HepG2 (cell line): ENCODE results near the gene CPXM1. TPM values are rescaled to one million over a fixed set of nuclear protein-coding genes. Genes with fewer than 3 reads are reported as not detected.
A peak's percentile ranks its signal among the peaks of the same experiment; 100 is the strongest.

Source experiments
- EZH2 ChIP-seq: conservative IDR thresholded peaks from 2 replicates; pipeline ENCODE4 v1.6.1; 2012; ENCODE audit warnings: mild to moderate bottlenecking, low read depth, low read length, moderate library complexity
- NONO ChIP-seq, 2 experiments: fragments of 450-650 bp in 1 of 2; sonication (generic) in 1 of 2; formaldehyde crosslinking in 1 of 2; IDR thresholded peaks in 1 of 2; conservative IDR thresholded peaks in 1 of 2; 2 replicates each; pipeline versions ENCODE4 v1.6.1 to v1.8.0; 2017 to 2022; ENCODE audit warnings: mild to moderate bottlenecking in 1 of 2, missing genetic modification reagents in 1 of 2, moderate library complexity in 1 of 2
- RELA ChIP-seq: sonication (generic); formaldehyde crosslinking; IDR thresholded peaks from 2 replicates; pipeline ENCODE4 v1.4.0; 2020; ENCODE audit warnings: missing genetic modification reagents
- SNAI1 ChIP-seq: sonication (generic); formaldehyde crosslinking; IDR thresholded peaks from 2 replicates; pipeline ENCODE4 v1.5.0; 2020; ENCODE audit warnings: mild to moderate bottlenecking, missing genetic modification reagents, borderline replicate concordance
- XBP1 ChIP-seq: sonication (generic); formaldehyde crosslinking; IDR thresholded peaks from 2 replicates; pipeline ENCODE4 v1.5.0; 2020; ENCODE audit warnings: missing genetic modification reagents
- ZNF557 ChIP-seq: sonication (generic); formaldehyde crosslinking; IDR thresholded peaks from 2 replicates; pipeline ENCODE4 v1.4.0; 2020; ENCODE audit warnings: missing genetic modification reagents
- ZNF644 ChIP-seq: IDR thresholded peaks from 2 replicates; pipeline ENCODE4 v1.6.1; 2016; ENCODE audit warnings: low read depth
- ZSCAN29 ChIP-seq: sonication (generic); formaldehyde crosslinking; conservative IDR thresholded peaks from 2 replicates; pipeline ENCODE4 v1.4.0; 2020; ENCODE audit warnings: mild to moderate bottlenecking, missing genetic modification reagents
- polyA plus RNA-seq, 8 experiments: library from polyadenylated mRNA; depleted of rRNA in 3 of 8; stranded (reverse) in 7 of 8; unstranded in 1 of 8; fragments of >200 nt; fragmentation: Illumina TruSeq in 4 of 8; extraction: Trizol in 4 of 8; gene quantifications; 2 replicates each; pipeline versions ENCODE4 v1.2.1 to v1.2.3, GENCODE V29; 2011 to 2016; ENCODE audit warnings: low read depth in 4 of 8, missing spikeins in 1 of 8, mixed read lengths in 1 of 8; ENCODE audit not compliant: insufficient read depth in 1 of 8
- total RNA-seq, 5 experiments: library from RNA; depleted of rRNA; stranded (reverse); fragments of >200 nt; fragmentation: Illumina TruSeq; extraction: Trizol; gene quantifications; 2 replicates each; pipeline ENCODE4 v1.2.3, GENCODE V29; 2016; ENCODE audit warnings: low read depth in 1 of 5
- TF ChIP-seq, protein P1 (sequence below): sonication (generic); formaldehyde crosslinking; IDR thresholded peaks from 2 replicates; pipeline ENCODE4 v1.5.0; 2020; ENCODE audit warnings: missing genetic modification reagents
- TF ChIP-seq, protein P2 (sequence below): IDR thresholded peaks from 2 replicates; pipeline ENCODE4 v1.6.1; 2018; ENCODE audit warnings: missing genetic modification reagents, mild to moderate bottlenecking, missing compliant biosample characterization
- TF ChIP-seq, protein P3 (sequence below): IDR thresholded peaks from 2 replicates; pipeline ENCODE4 v1.6.1; 2016; ENCODE audit warnings: low read depth, missing genetic modification reagents, missing compliant biosample characterization
- TF ChIP-seq, protein P4 (sequence below): sonication (generic); formaldehyde crosslinking; IDR thresholded peaks from 2 replicates; pipeline ENCODE4 v1.5.1; 2020; ENCODE audit warnings: mild to moderate bottlenecking, missing genetic modification reagents, moderate library complexity
- TF ChIP-seq, protein P5 (sequence below): IDR thresholded peaks from 2 replicates; pipeline ENCODE4 v1.6.1; 2016; ENCODE audit warnings: missing compliant biosample characterization, missing genetic modification reagents, borderline replicate concordance
- TF ChIP-seq, protein P6 (sequence below): sonication (generic); formaldehyde crosslinking; IDR thresholded peaks from 2 replicates; pipeline ENCODE4 v1.9.0; 2021; ENCODE audit warnings: missing genetic modification reagents, borderline replicate concordance
- TF ChIP-seq, protein P7 (sequence below): conservative IDR thresholded peaks from 2 replicates; pipeline ENCODE4 v1.6.1; 2018; ENCODE audit warnings: missing genetic modification reagents

Gene CPXM1
- total and polyA plus RNA-seq, 2 of the 13 experiments (the other 11 are each of a cell fraction or from before 2014, with no cell fraction given), result 0.07 TPM; not detected in 1

DNA sequence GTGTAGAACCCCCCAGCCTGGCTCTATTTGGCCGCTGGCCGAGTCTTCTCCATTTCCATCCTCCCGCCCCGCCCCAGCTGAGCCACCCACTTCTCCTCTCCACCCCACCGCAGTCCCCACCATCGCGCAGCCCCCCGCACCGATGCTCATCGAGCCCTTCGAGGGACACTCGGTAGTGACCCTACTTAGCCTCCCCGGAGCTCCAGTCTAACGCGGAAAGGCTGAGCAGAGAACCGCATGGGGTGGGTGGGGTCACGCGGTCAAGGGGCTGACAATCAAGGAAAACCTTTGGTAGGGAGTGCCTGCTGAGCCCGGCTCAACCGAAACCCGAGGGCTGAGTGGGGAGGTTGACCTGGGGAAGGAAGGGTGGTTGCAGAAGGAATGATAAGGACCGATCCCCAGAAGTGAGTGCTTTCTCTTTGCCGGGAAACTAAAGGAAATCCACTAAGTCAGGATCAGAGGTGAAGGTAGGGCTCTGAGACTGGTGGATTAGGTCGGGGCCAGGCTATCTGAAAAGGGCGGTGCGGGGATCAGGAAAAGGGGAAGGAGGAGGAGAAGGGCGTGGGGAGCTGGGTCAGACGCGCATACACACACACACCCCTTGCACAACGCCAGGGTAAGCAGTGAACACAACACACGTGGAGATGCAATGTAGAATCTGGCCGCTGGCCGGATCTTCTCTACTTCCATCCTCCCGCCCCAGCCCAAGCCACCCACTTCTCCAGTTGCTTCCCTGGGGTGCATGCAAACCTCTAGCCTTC lies 49.8 kb downstream of the CPXM1 start (continued):
- TF ChIP-seq, protein P1, sequence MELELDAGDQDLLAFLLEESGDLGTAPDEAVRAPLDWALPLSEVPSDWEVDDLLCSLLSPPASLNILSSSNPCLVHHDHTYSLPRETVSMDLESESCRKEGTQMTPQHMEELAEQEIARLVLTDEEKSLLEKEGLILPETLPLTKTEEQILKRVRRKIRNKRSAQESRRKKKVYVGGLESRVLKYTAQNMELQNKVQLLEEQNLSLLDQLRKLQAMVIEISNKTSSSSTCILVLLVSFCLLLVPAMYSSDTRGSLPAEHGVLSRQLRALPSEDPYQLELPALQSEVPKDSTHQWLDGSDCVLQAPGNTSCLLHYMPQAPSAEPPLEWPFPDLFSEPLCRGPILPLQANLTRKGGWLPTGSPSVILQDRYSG (CRISPR knock-in tag), result no peak
- TF ChIP-seq, protein P2, sequence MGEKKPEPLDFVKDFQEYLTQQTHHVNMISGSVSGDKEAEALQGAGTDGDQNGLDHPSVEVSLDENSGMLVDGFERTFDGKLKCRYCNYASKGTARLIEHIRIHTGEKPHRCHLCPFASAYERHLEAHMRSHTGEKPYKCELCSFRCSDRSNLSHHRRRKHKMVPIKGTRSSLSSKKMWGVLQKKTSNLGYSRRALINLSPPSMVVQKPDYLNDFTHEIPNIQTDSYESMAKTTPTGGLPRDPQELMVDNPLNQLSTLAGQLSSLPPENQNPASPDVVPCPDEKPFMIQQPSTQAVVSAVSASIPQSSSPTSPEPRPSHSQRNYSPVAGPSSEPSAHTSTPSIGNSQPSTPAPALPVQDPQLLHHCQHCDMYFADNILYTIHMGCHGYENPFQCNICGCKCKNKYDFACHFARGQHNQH (CRISPR knock-in tag), result no peak
- TF ChIP-seq, protein P3, sequence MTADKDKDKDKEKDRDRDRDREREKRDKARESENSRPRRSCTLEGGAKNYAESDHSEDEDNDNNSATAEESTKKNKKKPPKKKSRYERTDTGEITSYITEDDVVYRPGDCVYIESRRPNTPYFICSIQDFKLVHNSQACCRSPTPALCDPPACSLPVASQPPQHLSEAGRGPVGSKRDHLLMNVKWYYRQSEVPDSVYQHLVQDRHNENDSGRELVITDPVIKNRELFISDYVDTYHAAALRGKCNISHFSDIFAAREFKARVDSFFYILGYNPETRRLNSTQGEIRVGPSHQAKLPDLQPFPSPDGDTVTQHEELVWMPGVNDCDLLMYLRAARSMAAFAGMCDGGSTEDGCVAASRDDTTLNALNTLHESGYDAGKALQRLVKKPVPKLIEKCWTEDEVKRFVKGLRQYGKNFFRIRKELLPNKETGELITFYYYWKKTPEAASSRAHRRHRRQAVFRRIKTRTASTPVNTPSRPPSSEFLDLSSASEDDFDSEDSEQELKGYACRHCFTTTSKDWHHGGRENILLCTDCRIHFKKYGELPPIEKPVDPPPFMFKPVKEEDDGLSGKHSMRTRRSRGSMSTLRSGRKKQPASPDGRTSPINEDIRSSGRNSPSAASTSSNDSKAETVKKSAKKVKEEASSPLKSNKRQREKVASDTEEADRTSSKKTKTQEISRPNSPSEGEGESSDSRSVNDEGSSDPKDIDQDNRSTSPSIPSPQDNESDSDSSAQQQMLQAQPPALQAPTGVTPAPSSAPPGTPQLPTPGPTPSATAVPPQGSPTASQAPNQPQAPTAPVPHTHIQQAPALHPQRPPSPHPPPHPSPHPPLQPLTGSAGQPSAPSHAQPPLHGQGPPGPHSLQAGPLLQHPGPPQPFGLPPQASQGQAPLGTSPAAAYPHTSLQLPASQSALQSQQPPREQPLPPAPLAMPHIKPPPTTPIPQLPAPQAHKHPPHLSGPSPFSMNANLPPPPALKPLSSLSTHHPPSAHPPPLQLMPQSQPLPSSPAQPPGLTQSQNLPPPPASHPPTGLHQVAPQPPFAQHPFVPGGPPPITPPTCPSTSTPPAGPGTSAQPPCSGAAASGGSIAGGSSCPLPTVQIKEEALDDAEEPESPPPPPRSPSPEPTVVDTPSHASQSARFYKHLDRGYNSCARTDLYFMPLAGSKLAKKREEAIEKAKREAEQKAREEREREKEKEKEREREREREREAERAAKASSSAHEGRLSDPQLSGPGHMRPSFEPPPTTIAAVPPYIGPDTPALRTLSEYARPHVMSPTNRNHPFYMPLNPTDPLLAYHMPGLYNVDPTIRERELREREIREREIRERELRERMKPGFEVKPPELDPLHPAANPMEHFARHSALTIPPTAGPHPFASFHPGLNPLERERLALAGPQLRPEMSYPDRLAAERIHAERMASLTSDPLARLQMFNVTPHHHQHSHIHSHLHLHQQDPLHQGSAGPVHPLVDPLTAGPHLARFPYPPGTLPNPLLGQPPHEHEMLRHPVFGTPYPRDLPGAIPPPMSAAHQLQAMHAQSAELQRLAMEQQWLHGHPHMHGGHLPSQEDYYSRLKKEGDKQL (CRISPR knock-in tag), result no peak
- TF ChIP-seq, protein P4, sequence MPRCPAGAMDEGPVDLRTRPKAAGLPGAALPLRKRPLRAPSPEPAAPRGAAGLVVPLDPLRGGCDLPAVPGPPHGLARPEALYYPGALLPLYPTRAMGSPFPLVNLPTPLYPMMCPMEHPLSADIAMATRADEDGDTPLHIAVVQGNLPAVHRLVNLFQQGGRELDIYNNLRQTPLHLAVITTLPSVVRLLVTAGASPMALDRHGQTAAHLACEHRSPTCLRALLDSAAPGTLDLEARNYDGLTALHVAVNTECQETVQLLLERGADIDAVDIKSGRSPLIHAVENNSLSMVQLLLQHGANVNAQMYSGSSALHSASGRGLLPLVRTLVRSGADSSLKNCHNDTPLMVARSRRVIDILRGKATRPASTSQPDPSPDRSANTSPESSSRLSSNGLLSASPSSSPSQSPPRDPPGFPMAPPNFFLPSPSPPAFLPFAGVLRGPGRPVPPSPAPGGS, result peak; percentile 39; the same call in 1 of the 2 replicates
- TF ChIP-seq ZSCAN29 (CRISPR knock-in tag) (no peak), NONO (IDR thresholded peaks at IDR 0.05) (no peak), NONO (CRISPR knock-in tag; conservative IDR thresholded peaks at IDR 0.05) (peak; percentile 31; the same call in 1 of the 2 replicates), EZH2 (0 out of 2 replicates have a peak, but pooled peaks have one; percentile 18), XBP1 (CRISPR knock-in tag) (no peak), ZNF644 (CRISPR knock-in tag) (no peak), RELA (CRISPR knock-in tag) (no peak), ZNF557 (CRISPR knock-in tag) (no peak), SNAI1 (CRISPR knock-in tag) (0 out of 2 replicates have a peak, but pooled peaks have one; percentile 3)
- TF ChIP-seq, protein P5, sequence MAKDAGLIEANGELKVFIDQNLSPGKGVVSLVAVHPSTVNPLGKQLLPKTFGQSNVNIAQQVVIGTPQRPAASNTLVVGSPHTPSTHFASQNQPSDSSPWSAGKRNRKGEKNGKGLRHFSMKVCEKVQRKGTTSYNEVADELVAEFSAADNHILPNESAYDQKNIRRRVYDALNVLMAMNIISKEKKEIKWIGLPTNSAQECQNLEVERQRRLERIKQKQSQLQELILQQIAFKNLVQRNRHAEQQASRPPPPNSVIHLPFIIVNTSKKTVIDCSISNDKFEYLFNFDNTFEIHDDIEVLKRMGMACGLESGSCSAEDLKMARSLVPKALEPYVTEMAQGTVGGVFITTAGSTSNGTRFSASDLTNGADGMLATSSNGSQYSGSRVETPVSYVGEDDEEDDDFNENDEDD, result no peak
- TF ChIP-seq, protein P6, sequence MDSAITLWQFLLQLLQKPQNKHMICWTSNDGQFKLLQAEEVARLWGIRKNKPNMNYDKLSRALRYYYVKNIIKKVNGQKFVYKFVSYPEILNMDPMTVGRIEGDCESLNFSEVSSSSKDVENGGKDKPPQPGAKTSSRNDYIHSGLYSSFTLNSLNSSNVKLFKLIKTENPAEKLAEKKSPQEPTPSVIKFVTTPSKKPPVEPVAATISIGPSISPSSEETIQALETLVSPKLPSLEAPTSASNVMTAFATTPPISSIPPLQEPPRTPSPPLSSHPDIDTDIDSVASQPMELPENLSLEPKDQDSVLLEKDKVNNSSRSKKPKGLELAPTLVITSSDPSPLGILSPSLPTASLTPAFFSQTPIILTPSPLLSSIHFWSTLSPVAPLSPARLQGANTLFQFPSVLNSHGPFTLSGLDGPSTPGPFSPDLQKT, result no peak
- TF ChIP-seq, protein P7, sequence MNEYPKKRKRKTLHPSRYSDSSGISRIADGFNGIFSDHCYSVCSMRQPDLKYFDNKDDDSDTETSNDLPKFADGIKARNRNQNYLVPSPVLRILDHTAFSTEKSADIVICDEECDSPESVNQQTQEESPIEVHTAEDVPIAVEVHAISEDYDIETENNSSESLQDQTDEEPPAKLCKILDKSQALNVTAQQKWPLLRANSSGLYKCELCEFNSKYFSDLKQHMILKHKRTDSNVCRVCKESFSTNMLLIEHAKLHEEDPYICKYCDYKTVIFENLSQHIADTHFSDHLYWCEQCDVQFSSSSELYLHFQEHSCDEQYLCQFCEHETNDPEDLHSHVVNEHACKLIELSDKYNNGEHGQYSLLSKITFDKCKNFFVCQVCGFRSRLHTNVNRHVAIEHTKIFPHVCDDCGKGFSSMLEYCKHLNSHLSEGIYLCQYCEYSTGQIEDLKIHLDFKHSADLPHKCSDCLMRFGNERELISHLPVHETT (CRISPR knock-in tag), result no peak
